ENCODE data around the gene TAF4.

The TAF4 gene

GRCh38 chr20:61940976-61941720, 124.5 kb downstream of the TAF4 start:
- no peak for DNase-seq

- no peak for DNase-seq
These were observed 125.2 kb downstream of the TAF4 start for GRCh38 chr20:61940491-61940890.

DNA sequence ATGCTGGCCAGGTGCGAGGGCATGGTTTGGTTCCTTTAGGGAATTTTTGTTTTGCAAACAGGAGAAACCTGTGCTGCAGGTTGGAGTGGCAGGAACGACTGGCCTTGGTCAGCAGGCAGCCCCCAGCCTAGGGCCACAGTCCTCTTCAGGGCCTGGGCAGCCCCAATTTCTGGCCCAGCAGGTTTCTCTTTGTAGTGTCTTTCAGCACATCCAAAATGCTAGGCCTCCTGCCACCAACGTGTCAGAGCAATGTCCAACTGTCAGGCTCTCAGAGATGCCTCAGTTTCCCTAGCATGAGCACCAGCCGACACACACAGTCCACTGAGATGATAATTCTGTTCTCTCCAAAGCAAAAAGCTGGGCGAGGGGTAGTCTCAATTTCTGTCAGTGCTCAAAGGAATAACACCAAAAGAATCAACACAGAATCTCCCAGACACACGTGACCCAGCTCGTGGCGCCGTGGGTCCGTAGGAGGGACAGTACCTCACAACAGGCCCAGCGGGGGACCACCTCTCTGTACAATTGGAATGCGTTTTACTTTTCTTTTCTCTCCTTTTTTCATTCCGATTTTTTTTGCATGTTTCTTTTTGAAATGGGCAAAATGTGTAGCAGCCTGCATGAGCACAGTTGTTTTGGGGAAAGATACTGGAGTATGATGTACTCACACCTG, 125.9 kb downstream of the TAF4 start:
- no peak for DNase-seq

- DNase-seq = no peak
These were observed 126.6 kb downstream of the TAF4 start for GRCh38 chr20:61938839-61939690.

DNA sequence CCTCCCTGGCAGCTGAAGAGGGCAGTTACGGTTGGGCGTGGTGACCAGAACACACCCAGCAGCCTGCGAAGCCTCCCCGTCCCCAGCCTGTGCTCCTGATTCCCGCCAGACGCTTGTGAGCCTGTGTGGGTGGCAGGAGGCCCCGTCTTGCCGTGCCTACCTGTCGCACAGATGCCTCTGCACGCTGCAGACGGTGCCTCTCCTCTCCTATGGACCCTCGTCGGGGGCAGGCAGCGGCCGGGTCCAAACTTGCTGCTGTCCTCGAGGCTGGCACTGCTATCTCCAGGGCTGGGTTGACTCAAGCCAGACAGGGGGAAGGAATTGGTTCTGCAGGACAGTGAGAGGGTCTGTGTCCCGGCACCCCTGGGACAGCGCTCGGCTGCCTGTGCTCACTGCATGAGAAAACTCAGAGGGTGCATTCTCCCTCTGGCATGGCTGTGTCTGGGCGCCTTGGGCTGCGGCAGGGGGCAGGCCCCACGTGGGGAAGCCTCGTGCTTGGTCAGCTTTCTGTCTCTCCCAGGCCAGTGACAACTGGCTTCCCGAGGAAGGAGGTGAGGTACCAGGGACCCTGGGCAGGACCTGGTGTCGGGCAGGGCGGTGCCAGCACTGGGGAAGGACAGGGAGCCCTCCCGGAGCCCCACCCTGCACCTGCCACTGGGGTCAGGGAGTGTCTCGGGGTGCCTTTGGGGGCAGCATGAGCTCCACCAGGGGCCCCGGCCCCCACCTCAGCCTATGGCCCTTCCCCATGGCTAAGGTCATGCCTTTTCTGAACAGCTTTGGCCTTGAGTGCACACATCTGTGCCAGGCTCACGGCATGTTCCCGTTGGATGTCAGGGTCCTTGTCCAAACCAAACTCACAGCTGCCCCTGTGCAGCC, 127.5 kb downstream of the TAF4 start:
- no peak for DNase-seq

GRCh38 chr20:61937146-61937962, 128.3 kb downstream of the TAF4 start:
- DNase-seq = no peak

DNA sequence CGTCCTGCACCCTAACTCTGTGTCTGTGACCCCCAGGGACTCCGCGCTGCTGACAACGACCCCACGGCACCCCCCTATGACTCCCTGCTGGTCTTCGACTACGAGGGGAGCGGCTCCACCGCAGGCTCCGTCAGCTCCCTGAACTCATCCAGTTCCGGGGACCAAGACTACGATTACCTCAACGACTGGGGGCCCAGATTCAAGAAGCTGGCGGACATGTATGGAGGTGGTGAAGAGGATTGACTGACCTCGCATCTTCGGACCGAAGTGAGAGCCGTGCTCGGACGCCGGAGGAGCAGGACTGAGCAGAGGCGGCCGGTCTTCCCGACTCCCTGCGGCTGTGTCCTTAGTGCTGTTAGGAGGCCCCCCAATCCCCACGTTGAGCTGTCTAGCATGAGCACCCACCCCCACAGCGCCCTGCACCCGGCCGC, 129.0 kb downstream of the TAF4 start:
- DNase-seq = no peak

DNA sequence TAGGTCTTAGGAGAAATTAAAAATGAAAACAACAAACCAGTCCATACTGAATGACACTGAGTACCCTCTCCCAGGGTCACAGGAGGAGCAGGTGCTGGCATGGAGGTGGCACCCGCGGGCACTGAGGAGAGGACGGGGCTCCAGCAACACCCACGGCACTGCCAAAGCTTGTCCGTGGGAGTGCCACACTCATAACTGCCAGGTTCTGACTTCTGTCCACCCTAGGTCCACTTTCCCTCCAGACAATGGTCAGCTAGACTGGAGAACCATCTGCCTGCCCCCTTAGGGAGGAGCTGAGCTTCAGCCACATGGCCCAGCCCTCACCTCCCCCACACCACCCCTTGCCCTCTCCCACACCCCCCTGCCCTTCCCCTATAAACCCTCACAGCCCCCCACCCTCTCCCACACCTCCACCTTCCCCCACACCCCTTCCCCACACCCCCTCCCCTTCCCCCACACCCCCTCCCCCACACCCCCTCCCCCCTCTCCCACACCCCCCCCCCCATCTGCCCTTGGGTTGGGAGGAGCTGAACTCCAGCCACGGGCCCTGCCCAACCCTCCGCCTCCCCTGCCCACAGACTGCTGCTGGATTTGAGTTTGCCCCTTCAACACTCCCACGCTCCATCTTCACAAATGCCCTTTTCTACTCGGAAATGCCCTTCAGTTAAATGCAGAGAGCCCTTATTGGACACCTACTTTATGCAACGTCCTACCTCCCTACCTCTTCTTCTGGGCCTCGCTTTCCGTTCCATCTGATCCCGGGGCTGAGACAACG, 129.6 kb downstream of the TAF4 start:
- no peak for DNase-seq

DNA sequence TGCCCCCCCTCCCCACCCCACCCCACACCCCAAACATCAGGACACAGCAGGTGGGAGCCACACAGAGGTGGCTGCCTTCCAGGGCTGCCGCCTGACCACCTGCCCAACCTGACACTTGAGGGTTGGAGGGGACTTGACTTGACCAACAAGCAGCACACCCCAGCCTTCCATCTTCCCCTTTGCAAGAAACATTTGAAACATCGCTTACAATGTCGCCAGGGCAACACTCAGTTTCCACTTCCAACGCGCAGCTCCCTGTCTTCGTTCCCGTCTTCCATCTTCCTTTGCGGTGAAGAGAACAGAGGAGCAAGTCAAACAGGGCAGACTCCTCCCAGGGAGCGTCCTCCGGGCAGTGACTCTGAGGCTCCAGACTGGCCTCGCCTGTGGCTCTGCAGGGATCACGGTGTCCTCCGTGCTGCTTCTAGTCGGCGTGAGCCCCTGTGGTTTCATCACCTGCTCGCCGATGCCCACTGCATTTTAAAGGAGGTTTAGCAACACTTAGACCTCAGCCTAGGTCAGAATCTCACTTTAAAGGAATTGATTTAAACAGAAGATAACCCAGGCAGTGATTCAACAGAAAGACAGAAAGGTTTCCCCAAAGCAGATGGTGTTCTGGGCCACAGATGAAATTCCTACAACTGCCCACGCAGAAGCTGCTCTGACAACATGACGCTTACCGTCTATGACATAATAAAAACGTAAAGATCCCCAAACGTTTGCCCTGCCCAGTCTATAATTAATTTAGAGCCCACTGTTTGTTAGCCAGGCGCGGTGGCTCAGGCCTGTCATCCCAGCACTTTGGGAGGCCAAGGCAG, 130.8 kb downstream of the TAF4 start:
- DNase-seq = no peak

DNA sequence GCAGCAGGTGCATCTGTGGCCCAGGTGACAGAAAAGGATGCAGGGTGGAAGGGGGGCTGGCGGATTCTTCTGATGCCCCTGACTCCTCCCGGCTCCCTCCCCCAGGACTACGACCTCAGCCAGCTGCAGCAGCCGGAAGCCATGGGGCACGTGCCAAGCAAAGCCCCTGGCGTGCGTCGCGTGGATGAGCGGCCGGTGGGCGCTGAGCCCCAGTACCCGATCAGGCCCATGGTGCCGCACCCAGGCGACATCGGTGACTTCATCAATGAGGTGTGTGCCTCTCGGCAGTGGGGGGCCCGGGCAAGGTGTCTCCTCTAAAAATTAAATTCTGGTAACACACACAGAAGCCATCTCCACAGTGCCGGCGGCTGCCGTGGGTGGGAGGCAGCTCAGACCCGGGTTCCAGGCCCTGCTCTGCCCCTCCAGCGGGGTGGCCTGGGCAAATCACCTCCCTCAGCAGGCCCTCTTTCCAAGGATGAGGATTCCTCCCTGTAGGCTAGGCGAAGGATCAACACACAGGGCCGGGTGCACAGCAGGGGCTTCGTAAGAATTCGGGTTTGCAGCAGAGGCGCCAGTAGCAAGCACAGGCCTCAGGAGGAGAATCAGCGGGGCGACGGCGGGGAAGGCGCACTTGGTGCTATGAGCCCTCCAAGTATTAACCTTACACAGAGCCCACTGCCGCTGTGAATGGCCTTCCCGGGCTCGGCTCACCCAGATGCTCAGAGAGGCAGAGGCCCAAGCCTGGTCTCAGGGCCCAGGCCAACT, 131.5 kb downstream of the TAF4 start:
- no peak for DNase-seq

DNA sequence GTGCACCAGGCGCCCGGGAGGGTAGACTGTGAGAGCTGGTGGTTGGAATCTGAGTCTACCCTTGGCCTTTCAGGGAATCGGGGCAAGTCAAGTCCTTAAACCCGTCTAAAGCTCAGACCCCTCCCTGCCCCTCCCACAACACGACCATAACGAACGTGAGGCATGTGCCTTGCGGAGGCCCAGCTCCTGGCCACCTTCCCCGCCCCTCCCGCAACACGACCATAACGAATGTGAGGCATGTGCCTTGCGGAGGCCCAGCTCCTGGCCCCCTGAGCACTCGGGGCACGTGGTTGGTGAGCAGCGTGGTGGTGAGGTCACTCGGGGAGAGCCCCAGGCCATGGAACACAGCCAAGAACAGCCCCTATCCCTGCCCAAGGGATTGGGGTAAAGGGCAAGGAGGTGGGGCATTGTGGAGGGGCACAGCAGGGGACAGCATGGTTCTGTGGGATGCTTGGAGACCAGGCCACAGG, 132.2 kb downstream of the TAF4 start:
- DNase-seq = no peak

DNA sequence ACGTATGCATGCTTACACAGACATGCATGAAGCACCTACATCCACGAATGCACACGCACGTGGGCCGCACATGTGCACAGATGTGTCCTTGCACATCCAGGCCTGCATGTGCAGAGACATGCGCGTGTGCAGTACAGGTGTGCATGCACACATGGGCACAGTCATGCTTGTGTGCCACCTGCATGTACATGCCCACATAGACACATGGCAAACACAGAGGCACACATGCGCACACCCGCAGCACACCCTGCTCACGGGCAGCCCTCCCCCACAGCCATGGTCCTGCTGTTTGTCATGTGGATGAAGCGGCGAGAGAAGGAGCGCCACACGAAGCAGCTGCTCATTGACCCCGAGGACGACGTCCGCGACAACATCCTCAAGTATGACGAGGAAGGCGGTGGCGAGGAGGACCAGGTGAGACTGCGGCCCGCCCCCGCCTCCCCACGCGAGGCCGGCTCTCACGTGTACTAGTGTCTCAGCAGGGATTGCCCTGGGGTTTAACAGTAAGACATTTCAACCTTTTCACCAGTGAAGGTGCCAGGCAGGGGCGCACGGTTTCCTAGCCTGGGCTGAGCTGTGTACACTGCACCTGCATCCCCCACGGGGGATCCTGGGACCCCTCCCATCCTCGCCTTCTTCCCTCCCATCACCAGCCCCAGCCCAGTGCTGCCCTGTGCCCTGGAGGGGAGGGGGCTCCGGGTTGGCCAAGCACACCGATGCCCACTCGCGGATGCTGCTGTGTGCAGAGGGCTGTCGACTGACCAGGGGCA, 132.8 kb downstream of the TAF4 start:
- DNase-seq = no peak

DNA sequence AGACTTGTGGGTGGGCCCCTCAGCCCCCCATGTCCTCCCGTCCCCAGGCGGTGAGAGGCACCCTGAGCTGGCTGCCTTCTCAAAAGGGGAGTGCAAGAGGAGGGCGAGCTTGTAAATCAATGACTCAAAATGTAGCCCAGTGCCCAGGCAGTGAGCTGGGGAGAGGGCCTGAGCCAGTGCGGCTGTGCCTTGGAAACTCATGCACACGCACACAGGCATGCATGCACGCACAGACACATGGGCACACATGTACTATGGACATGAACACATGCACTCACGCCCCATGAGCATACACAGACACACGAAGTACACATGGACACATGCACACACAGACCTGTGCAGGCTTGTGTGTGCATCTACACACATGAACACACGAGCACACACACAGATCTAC, 133.5 kb downstream of the TAF4 start:
- no peak for DNase-seq

- no peak for DNase-seq
These were observed 134.0 kb downstream of the TAF4 start for GRCh38 chr20:61931476-61932198.

DNA sequence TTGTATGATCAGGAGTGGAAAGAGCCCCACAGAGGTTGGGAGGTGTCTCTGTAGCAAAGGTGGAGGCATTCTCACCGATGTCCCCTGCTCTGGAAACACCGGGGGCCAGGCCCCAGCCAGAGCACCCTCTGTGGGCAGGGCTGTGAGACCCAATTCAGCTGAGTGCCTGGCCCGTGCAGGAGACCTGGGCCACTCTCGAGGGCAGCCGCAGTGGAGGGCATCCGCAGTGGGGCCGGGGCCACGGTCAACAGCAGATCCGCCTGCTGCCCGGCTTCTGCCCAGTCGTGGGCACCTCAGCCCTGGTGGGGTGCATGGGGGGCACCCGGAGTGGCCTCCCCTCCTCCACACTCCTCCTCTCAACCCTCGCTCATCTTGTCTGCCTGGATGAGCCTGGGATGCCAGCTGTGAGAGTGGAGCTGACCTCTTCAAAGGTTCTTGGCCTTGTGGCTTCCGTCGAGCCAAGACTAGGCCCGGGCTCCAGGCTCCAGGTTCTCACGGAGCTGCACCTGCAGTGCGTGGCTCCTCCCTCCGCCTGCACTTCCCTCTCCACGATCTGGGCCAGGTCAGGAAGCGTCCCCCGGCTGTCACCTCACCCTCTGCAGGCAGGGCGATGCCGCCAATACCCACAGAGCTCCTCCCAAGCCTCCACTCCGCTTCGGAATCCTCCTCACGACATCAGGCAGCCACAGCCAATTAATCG, 134.8 kb downstream of the TAF4 start:
- DNase-seq = no peak

GRCh38 chr20:61929971-61930666, 135.6 kb downstream of the TAF4 start:
- no peak for DNase-seq
